Measurements from ENCODE around the gene UBE2L3. TPM values are rescaled to one million over a fixed set of nuclear protein-coding genes. Genes with fewer than 3 reads are reported as not detected.

UBE2L3 gene
- total and polyA plus RNA-seq, 2 of the 13 experiments (the other 11 are each of a cell fraction or from before 2014, with no cell fraction given) = 30.2 to 58.1 TPM

- TF ChIP-seq, protein P1, sequence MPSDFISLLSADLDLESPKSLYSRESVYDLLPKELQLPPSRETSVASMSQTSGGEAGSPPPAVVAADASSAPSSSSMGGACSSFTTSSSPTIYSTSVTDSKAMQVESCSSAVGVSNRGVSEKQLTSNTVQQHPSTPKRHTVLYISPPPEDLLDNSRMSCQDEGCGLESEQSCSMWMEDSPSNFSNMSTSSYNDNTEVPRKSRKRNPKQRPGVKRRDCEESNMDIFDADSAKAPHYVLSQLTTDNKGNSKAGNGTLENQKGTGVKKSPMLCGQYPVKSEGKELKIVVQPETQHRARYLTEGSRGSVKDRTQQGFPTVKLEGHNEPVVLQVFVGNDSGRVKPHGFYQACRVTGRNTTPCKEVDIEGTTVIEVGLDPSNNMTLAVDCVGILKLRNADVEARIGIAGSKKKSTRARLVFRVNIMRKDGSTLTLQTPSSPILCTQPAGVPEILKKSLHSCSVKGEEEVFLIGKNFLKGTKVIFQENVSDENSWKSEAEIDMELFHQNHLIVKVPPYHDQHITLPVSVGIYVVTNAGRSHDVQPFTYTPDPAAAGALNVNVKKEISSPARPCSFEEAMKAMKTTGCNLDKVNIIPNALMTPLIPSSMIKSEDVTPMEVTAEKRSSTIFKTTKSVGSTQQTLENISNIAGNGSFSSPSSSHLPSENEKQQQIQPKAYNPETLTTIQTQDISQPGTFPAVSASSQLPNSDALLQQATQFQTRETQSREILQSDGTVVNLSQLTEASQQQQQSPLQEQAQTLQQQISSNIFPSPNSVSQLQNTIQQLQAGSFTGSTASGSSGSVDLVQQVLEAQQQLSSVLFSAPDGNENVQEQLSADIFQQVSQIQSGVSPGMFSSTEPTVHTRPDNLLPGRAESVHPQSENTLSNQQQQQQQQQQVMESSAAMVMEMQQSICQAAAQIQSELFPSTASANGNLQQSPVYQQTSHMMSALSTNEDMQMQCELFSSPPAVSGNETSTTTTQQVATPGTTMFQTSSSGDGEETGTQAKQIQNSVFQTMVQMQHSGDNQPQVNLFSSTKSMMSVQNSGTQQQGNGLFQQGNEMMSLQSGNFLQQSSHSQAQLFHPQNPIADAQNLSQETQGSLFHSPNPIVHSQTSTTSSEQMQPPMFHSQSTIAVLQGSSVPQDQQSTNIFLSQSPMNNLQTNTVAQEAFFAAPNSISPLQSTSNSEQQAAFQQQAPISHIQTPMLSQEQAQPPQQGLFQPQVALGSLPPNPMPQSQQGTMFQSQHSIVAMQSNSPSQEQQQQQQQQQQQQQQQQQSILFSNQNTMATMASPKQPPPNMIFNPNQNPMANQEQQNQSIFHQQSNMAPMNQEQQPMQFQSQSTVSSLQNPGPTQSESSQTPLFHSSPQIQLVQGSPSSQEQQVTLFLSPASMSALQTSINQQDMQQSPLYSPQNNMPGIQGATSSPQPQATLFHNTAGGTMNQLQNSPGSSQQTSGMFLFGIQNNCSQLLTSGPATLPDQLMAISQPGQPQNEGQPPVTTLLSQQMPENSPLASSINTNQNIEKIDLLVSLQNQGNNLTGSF (CRISPR knock-in tag; IDR thresholded peaks at IDR 0.05) = peak; percentile 3; the same call in 1 of the 2 replicates
- TF ChIP-seq, protein P2, sequence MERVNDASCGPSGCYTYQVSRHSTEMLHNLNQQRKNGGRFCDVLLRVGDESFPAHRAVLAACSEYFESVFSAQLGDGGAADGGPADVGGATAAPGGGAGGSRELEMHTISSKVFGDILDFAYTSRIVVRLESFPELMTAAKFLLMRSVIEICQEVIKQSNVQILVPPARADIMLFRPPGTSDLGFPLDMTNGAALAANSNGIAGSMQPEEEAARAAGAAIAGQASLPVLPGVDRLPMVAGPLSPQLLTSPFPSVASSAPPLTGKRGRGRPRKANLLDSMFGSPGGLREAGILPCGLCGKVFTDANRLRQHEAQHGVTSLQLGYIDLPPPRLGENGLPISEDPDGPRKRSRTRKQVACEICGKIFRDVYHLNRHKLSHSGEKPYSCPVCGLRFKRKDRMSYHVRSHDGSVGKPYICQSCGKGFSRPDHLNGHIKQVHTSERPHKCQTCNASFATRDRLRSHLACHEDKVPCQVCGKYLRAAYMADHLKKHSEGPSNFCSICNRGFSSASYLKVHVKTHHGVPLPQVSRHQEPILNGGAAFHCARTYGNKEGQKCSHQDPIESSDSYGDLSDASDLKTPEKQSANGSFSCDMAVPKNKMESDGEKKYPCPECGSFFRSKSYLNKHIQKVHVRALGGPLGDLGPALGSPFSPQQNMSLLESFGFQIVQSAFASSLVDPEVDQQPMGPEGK (CRISPR knock-in tag; IDR thresholded peaks at IDR 0.05) = no peak; the same call in 1 of the 2 replicates
- TF ChIP-seq NFYB (CRISPR knock-in tag; IDR thresholded peaks at IDR 0.05) = peak; percentile 62
- TF ChIP-seq AHR (CRISPR knock-in tag; IDR thresholded peaks at IDR 0.05) = 0 out of 2 replicates have a peak, but pooled peaks have one; percentile 15
- TF ChIP-seq ZNF138 (CRISPR knock-in tag; IDR thresholded peaks at IDR 0.05; ENCODE audit: low read depth) = no peak
- TF ChIP-seq ARID2 (CRISPR knock-in tag; IDR thresholded peaks at IDR 0.05; ENCODE audit: borderline replicate concordance) = peak; percentile 91; the same call in 1 of the 2 replicates
- no peak for TF ChIP-seq ZNF326 (CRISPR knock-in tag; IDR thresholded peaks at IDR 0.05; ENCODE audit: borderline replicate concordance)
- TF ChIP-seq CEBPZ (IDR thresholded peaks at IDR 0.05; ENCODE audit: low read length) = no peak
- TF ChIP-seq, protein P3, sequence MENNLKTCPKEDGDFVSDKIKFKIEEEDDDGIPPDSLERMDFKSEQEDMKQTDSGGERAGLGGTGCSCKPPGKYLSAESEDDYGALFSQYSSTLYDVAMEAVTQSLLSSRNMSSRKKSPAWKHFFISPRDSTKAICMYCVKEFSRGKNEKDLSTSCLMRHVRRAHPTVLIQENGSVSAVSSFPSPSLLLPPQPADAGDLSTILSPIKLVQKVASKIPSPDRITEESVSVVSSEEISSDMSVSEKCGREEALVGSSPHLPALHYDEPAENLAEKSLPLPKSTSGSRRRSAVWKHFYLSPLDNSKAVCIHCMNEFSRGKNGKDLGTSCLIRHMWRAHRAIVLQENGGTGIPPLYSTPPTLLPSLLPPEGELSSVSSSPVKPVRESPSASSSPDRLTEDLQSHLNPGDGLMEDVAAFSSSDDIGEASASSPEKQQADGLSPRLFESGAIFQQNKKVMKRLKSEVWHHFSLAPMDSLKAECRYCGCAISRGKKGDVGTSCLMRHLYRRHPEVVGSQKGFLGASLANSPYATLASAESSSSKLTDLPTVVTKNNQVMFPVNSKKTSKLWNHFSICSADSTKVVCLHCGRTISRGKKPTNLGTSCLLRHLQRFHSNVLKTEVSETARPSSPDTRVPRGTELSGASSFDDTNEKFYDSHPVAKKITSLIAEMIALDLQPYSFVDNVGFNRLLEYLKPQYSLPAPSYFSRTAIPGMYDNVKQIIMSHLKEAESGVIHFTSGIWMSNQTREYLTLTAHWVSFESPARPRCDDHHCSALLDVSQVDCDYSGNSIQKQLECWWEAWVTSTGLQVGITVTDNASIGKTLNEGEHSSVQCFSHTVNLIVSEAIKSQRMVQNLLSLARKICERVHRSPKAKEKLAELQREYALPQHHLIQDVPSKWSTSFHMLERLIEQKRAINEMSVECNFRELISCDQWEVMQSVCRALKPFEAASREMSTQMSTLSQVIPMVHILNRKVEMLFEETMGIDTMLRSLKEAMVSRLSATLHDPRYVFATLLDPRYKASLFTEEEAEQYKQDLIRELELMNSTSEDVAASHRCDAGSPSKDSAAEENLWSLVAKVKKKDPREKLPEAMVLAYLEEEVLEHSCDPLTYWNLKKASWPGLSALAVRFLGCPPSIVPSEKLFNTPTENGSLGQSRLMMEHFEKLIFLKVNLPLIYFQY (CRISPR knock-in tag; IDR thresholded peaks at IDR 0.05; ENCODE audit: borderline replicate concordance) = peak; percentile 97
- no peak for TF ChIP-seq ISL2 (CRISPR knock-in tag; IDR thresholded peaks at IDR 0.05)
- TF ChIP-seq FOXO4 (CRISPR knock-in tag; conservative IDR thresholded peaks at IDR 0.05) = no peak
- TF ChIP-seq ZBTB7B (CRISPR knock-in tag; IDR thresholded peaks at IDR 0.05) = peak; percentile 55; the same call in 1 of the 2 replicates
Observed at GRCh38 chr22:21657360-21658032, 90.0 kb downstream of the UBE2L3 start (continued).
